GM12878 (cell line): ENCODE measurements around the gene DNAJC6. TPM values are rescaled to one million over a fixed set of nuclear protein-coding genes. Genes with fewer than 3 reads are reported as not detected.

Source experiments
- ATAC-seq: fragments of 200-7000 bp; cut with Tn5 transposase; 3 replicates; pipeline ENCODE4 v1.9.1; 2020; ENCODE audit warnings: mild to moderate bottlenecking, moderate library complexity
- BruUV-seq: library from RNA; stranded (reverse); fragments of 400-500 nt; replicated peaks from 2 replicates; lab custom pipeline; 2021; lab: Mats Ljungman, UMichigan
- CTCF ChIA-PET: fragments of 300-600 bp; sonication (Branson Sonifier 250); formaldehyde crosslinking; extraction: SDS; loops from one replicate; lab custom pipeline; 2021; ENCODE audit warnings: inconsistent platforms; lab: Yijun Ruan, JAX
- POLR2A ChIA-PET: fragments of 350-600 bp; formaldehyde crosslinking; extraction: SDS; loops from one replicate; lab custom pipeline; 2021; ENCODE audit warnings: inconsistent platforms; lab: Charles Lee
- RAD21 ChIA-PET: fragments of 300-600 bp; sonication (Branson Sonifier 250); formaldehyde crosslinking; loops from one replicate; lab custom pipeline; 2023; ENCODE audit warnings: antibody characterized with exemption; ENCODE audit not compliant: unreplicated experiment; lab: Charles Lee
- SMC1A ChIA-PET: fragments of 300-600 bp; sonication (Branson Sonifier 250); formaldehyde crosslinking; loops from one replicate; lab custom pipeline; 2023; ENCODE audit not compliant: unreplicated experiment, uncharacterized antibody; lab: Charles Lee
- DNase-seq: peaks from one replicate; pipeline ENCODE4 v3.0.0-alpha.2; 2011; ENCODE audit warnings: low read depth, low spot score
- FAIRE-seq: peaks from 3 replicates; lab custom pipeline; 2011; peaks lifted over from hg19 to GRCh38; lab: Jason Lieb, UNC
- H2AFZ ChIP-seq: 2 replicates; pipeline ENCODE4 v1.6.0; 2011; ENCODE audit warnings: low read depth, low read length, control low read depth; ENCODE audit not compliant: control insufficient read depth
- H3K27ac ChIP-seq: 2 replicates; pipeline ENCODE4 v1.5.1; 2011; ENCODE audit warnings: control low read depth; ENCODE audit not compliant: control insufficient read depth, insufficient read depth
- H3K27me3 ChIP-seq, 2 experiments: replicated peaks in 1 of 2; 2 replicates each; pipeline versions ENCODE4 v1.6.0 to v1.6.1; 2011; ENCODE audit warnings: low read length in 1 of 2; ENCODE audit not compliant: control insufficient read depth in 2 of 2, insufficient read depth in 2 of 2
- H3K36me3 ChIP-seq, 2 experiments: 2 replicates each; pipeline ENCODE4 v1.5.1; 2011; ENCODE audit warnings: low read length in 1 of 2; ENCODE audit not compliant: control insufficient read depth in 2 of 2, insufficient read depth in 2 of 2
- H3K4me1 ChIP-seq: 2 replicates; pipeline ENCODE4 v1.6.1; 2011; ENCODE audit warnings: mild to moderate bottlenecking, low read length, moderate library complexity, mixed read lengths; ENCODE audit not compliant: control insufficient read depth, insufficient read depth
- H3K4me2 ChIP-seq: 2 replicates; pipeline ENCODE4 v1.6.0; 2011; ENCODE audit warnings: control low read depth; ENCODE audit not compliant: control insufficient read depth, insufficient read depth
- H3K4me3 ChIP-seq: fragments of 200-600 bp; sonication (generic); 2 replicates; pipeline ENCODE4 v1.5.1; 2016
- H3K79me2 ChIP-seq: 2 replicates; pipeline ENCODE4 v1.6.0; 2011; ENCODE audit warnings: low read length; ENCODE audit not compliant: control insufficient read depth, insufficient read depth
- H3K9ac ChIP-seq: 2 replicates; pipeline ENCODE4 v1.8.0; 2011; ENCODE audit warnings: low read length, control low read depth, mixed read lengths; ENCODE audit not compliant: control insufficient read depth, insufficient read depth
- H3K9me3 ChIP-seq: replicated peaks from 3 replicates; pipeline ENCODE4 v1.5.1; 2011; ENCODE audit warnings: mild to moderate bottlenecking, low read length; ENCODE audit not compliant: control insufficient read depth, insufficient read depth
- H4K20me1 ChIP-seq: 2 replicates; pipeline ENCODE4 v1.6.0; 2011; ENCODE audit not compliant: control insufficient read depth, insufficient read depth
- BHLHE40 ChIP-seq, 2 experiments: fragments of 450-650 bp in 1 of 2; IDR thresholded peaks; 2 replicates each; pipeline ENCODE4 v1.6.1; 2011 to 2017; ENCODE audit warnings: low read depth in 2 of 2, borderline replicate concordance in 1 of 2, improper control_type of control experiment in 1 of 2, low read length in 1 of 2, mild to moderate bottlenecking in 1 of 2
- BMI1 ChIP-seq: fragments of 450-650 bp; IDR thresholded peaks from 2 replicates; pipeline ENCODE4 v1.6.1; 2016; ENCODE audit warnings: mild to moderate bottlenecking, moderate library complexity, borderline replicate concordance
- CREB1 ChIP-seq: IDR thresholded peaks from 2 replicates; pipeline ENCODE4 v1.6.1; 2012; ENCODE audit warnings: low read depth, mild to moderate bottlenecking, inconsistent platforms
- EED ChIP-seq: sonication (generic); IDR thresholded peaks from 2 replicates; pipeline ENCODE4 v1.6.1; 2016; ENCODE audit warnings: antibody characterized with exemption, low read depth
- FOXK2 ChIP-seq: fragments of 450-650 bp; IDR thresholded peaks from 2 replicates; pipeline ENCODE4 v1.6.1; 2017; ENCODE audit warnings: mild to moderate bottlenecking, moderate library complexity
- HDAC2 ChIP-seq: fragments of 200-600 bp; sonication (generic); IDR thresholded peaks from 2 replicates; pipeline ENCODE4 v1.6.1; 2017
- HDGF ChIP-seq: fragments of 450-650 bp; IDR thresholded peaks from 2 replicates; pipeline ENCODE4 v1.6.1; 2016; ENCODE audit warnings: antibody characterized with exemption
- KAT2A ChIP-seq: conservative IDR thresholded peaks from 2 replicates; pipeline ENCODE4 v1.6.1; 2011; ENCODE audit warnings: low read depth, low read length; ENCODE audit not compliant: control insufficient read depth
- MAX ChIP-seq: IDR thresholded peaks from 2 replicates; pipeline ENCODE4 v1.6.1; 2012; ENCODE audit warnings: low read depth, low read length, improper control_type of control experiment
- MTA2 ChIP-seq: fragments of 450-650 bp; IDR thresholded peaks from 2 replicates; pipeline ENCODE4 v1.6.1; 2016; ENCODE audit warnings: low read depth, mild to moderate bottlenecking, moderate library complexity
- NR2F1 ChIP-seq: fragments of 450-650 bp; conservative IDR thresholded peaks from 2 replicates; pipeline ENCODE4 v1.6.1; 2017; ENCODE audit warnings: mild to moderate bottlenecking
- POLR2A ChIP-seq: IDR thresholded peaks from 2 replicates; pipeline ENCODE4 v1.6.1; 2011; ENCODE audit warnings: low read depth, mild to moderate bottlenecking, low read length
- SKIL ChIP-seq: fragments of 450-650 bp; IDR thresholded peaks from 2 replicates; pipeline ENCODE4 v1.6.1; 2017; ENCODE audit warnings: mild to moderate bottlenecking, low read depth, inconsistent platforms; ENCODE audit not compliant: poor library complexity, severe bottlenecking
- SMARCA5 ChIP-seq: fragments of 450-650 bp; IDR thresholded peaks from 2 replicates; pipeline ENCODE4 v1.6.1; 2017; ENCODE audit warnings: mild to moderate bottlenecking
- SREBF2 ChIP-seq: IDR thresholded peaks from 2 replicates; pipeline ENCODE4 v1.6.1; 2012; ENCODE audit warnings: mild to moderate bottlenecking, low read length
- SRF ChIP-seq, 2 experiments: IDR thresholded peaks; 2 replicates each; pipeline ENCODE4 v1.6.1; 2011; ENCODE audit warnings: low read depth in 2 of 2, low read length in 2 of 2, mild to moderate bottlenecking in 1 of 2, moderate library complexity in 1 of 2
- TARDBP ChIP-seq: IDR thresholded peaks from 2 replicates; pipeline ENCODE4 v1.6.1; 2016; ENCODE audit warnings: borderline replicate concordance
- TBL1XR1 ChIP-seq: IDR thresholded peaks from 2 replicates; pipeline ENCODE4 v1.6.1; 2012; ENCODE audit warnings: low read depth, low read length, improper control_type of control experiment
- ZNF622 ChIP-seq: fragments of 450-650 bp; IDR thresholded peaks from 2 replicates; pipeline ENCODE4 v1.6.1; 2017; ENCODE audit warnings: mild to moderate bottlenecking, inconsistent platforms
- WGBS: methylation state at CpG from one replicate; pipeline ENCODE4 v1.1.6; 2016; ENCODE audit warnings: low lambda C conversion rate; ENCODE audit not compliant: insufficient replicate concordance, insufficient coverage; ENCODE audit errors: missing lambda C conversion rate; 5-methylcytosine and 5-hydroxymethylcytosine counted together
- in situ Hi-C: fragments of 300-500 bp; cut with MboI; formaldehyde crosslinking; loops from 9 replicates; pipeline ENCODE4 v1.14.3; 2018; ENCODE audit warnings: mixed read lengths
- intact Hi-C: fragments of 100-400 bp; cut with micrococcal nuclease; formaldehyde crosslinking; loops from one replicate; pipeline ENCODE4 v1.14.2; 2022; ENCODE audit not compliant: unreplicated experiment
- polyA plus RNA-seq, 11 experiments: library from polyadenylated mRNA; depleted of rRNA in 4 of 11; unstranded in 6 of 11; stranded (reverse) in 5 of 11; fragments of >200 nt; fragmentation: Nextera tagmentation in 4 of 11; fragmentation: Illumina TruSeq in 1 of 11; extraction: Ambion mirVana in 4 of 11; extraction: Trizol in 1 of 11; gene quantifications; 1 replicate in 1 of 11; 2 replicates in 10 of 11; pipeline versions ENCODE4 v1.2.1 to v1.2.3, GENCODE V29; 2011 to 2016; ENCODE audit warnings: inconsistent platforms in 2 of 11, missing spikeins in 2 of 11, low read depth in 1 of 11
- total RNA-seq, 4 experiments: library from RNA; depleted of rRNA in 3 of 4; stranded (reverse); fragments of >200 nt in 3 of 4; fragmentation: Illumina TruSeq in 1 of 4; extraction: Trizol in 1 of 4; gene quantifications; 2 replicates each; pipeline versions ENCODE4 v1.2.1 to v1.2.3, GENCODE V29; 2013 to 2021

The DNAJC6 gene
- total and polyA plus RNA-seq, 10 of the 15 experiments (the other 5 are each of a cell fraction or from before 2014, with no cell fraction given) = 0.08 to 4.3 (median 2.7) TPM

- BruUV-seq = no TSS peak
- ATAC-seq = no peak
These were observed 43.5 kb upstream of the DNAJC6 start for GRCh38 chr1:65265651-65266351.

GRCh38 chr1:65266476-65266875 lies 42.9 kb upstream of the DNAJC6 start:
- H4K20me1 ChIP-seq = no peaks in the 10 kb centered on the region
- no peaks in the 10 kb centered on the region; the same call in 1 of the 2 replicates for H3K4me1 ChIP-seq
- peak overlapping the region; percentile 49 for H3K4me2 ChIP-seq
- ChIA-PET RAD21 (no interaction called here), POLR2A (interaction anchor here (0.6 kb wide), 1 partner anchor 89 kb away, joined by 5 read pairs; no protein-coding TSS in a partner anchor), SMC1A (interaction anchor here (0.7 kb wide), 1 partner anchor 441 kb away, joined by 5 read pairs; no protein-coding TSS in a partner anchor), CTCF (interaction anchor here (1.1 kb wide), 1 partner anchor 30 kb away, joined by 3 read pairs; no protein-coding TSS in a partner anchor)
- no peak for ATAC-seq
- intact Hi-C loops (no loop called here), in situ Hi-C loops (no loop called here)
- peaks cover 0 to 2% of the 10 kb centered on the region in 2 experiments; a peak in 2 of 4 replicates for H3K27me3 ChIP-seq
- no TSS peak for BruUV-seq
- H2AFZ ChIP-seq = peak overlapping the region; percentile 69; the same call in 1 of the 2 replicates
- H3K27ac ChIP-seq = no peak overlapping the region
- H3K4me3 ChIP-seq = no peak overlapping the region
- no peaks in the 10 kb centered on the region for H3K79me2 ChIP-seq
- H3K9me3 ChIP-seq = no peaks in the 10 kb centered on the region
- no peak for DNase-seq
- WGBS = 5% methylated on average over 1 of the region's 1 CpG
- H3K9ac ChIP-seq = no peak overlapping the region
- FAIRE-seq = no peak
- no peaks in the 10 kb centered on the region for H3K36me3 ChIP-seq
- TF ChIP-seq MTA2 (no peak), SKIL (no peak), SMARCA5 (no peak), CREB1 (no peak), KAT2A (no peak), FOXK2 (no peak), NR2F1 (no peak), BMI1 (no peak), ZNF622 (no peak), TBL1XR1 (no peak), HDAC2 (no peak), SREBF2 (no peak), TARDBP (no peak), MAX (no peak)

More at GRCh38 chr1:65265651-65266351, 43.5 kb upstream of the DNAJC6 start:
- Histone ChIP-seq H3K4me1 (no peaks in the 10 kb centered on the region; the same call in 1 of the 2 replicates), H3K27me3 (peaks cover 0 to 2% of the 10 kb centered on the region in 2 experiments; a peak in 2 of 4 replicates), H3K9ac (peak overlapping the region; percentile 28; the same call in 1 of the 2 replicates), H3K4me2 (peak overlapping the region; percentile 49), H3K27ac (no peak overlapping the region), H4K20me1 (no peaks in the 10 kb centered on the region), H3K36me3 (no peaks in the 10 kb centered on the region), H3K9me3 (no peaks in the 10 kb centered on the region), H2AFZ (peak overlapping the region; percentile 69), H3K4me3 (peak overlapping the region; percentile 60), H3K79me2 (no peaks in the 10 kb centered on the region)
- POLR2A ChIA-PET = interaction anchor here (0.6 kb wide), 1 partner anchor 90 kb away, joined by 5 read pairs; no protein-coding TSS in a partner anchor
- SMC1A ChIA-PET = interaction anchor here (0.7 kb wide), 1 partner anchor 441 kb away, joined by 5 read pairs; no protein-coding TSS in a partner anchor
- WGBS = 45% methylated on average over 59 of the region's 59 CpGs
- RAD21 ChIA-PET = no interaction called here
- FAIRE-seq (no peak), DNase-seq (no peak)
- CTCF ChIA-PET = interaction anchor here (1.1 kb wide), 1 partner anchor 30 kb away, joined by 3 read pairs; no protein-coding TSS in a partner anchor
- intact Hi-C loops = no loop called here
- peak; percentile 7 to 27; a peak in 1 of 4 replicates for TF ChIP-seq BHLHE40 (IDR thresholded peaks at IDR 0.05; ENCODE audit: borderline replicate concordance in 1 of 2, low read depth in 2 of 2, low read length in 1 of 2)
- 0 out of 4 replicates have a peak, but pooled peaks of 1 of the 2 experiments have one; percentile 11 for TF ChIP-seq SRF (IDR thresholded peaks at IDR 0.05; ENCODE audit: low read depth in 2 of 2, low read length in 2 of 2)
- TF ChIP-seq POLR2A = peak; percentile 63
- no peak for TF ChIP-seq HDGF
- peak; percentile 53; the same call in 1 of the 2 replicates for TF ChIP-seq EED
- in situ Hi-C loops = no loop called here
